ENCODE data around the gene SLC43A2. TPM values are rescaled to one million over a fixed set of nuclear protein-coding genes. Genes with fewer than 3 reads are reported as not detected.
"Not testable (repeated sequence)": the region's sequence is repeated elsewhere in the genome, so short reads cannot be mapped to it uniquely, and the experiment has no call there.

SLC43A2 gene
- total and polyA plus RNA-seq, 2 donors, result 6.8 to 19.6 TPM

GRCh38 chr17:1526876-1527275 is 101.8 kb downstream of the SLC43A2 start:
- WGBS, result 80% methylated on average over 4 of the region's 4 CpGs
- not testable (repeated sequence) for H3K36me3 ChIP-seq (ENCODE audit: insufficient read depth)

GRCh38 chr17:1522626-1523025 is 106.0 kb downstream of the SLC43A2 start:
- DNase-seq (ENCODE audit: extremely low spot score), result no peak
- WGBS, result 95% methylated on average over 5 of the region's 5 CpGs
- no peak overlapping the region for H3K27ac ChIP-seq (ENCODE audit: low read depth)
- no peak overlapping the region for H3K4me3 ChIP-seq (ENCODE audit: low read depth, low read length)
- H3K36me3 ChIP-seq (ENCODE audit: insufficient read depth), result no peaks in the 10 kb centered on the region
- H3K4me1 ChIP-seq (ENCODE audit: insufficient read depth), result no peaks in the 10 kb centered on the region

More at GRCh38 chr17:1526876-1527275, 101.8 kb downstream of the SLC43A2 start:
- H3K27ac ChIP-seq (ENCODE audit: low read depth); DNase-seq (ENCODE audit: extremely low spot score); H3K4me1 ChIP-seq (ENCODE audit: insufficient read depth); H3K4me3 ChIP-seq (ENCODE audit: low read depth, low read length): not testable (repeated sequence)

GRCh38 chr17:1521086-1521640 is 107.5 kb downstream of the SLC43A2 start:
- Histone ChIP-seq H3K4me1 (ENCODE audit: insufficient read depth) (no peaks in the 10 kb centered on the region), H3K4me3 (ENCODE audit: low read depth, low read length) (no peak overlapping the region), H3K27ac (ENCODE audit: low read depth) (no peak overlapping the region), H3K36me3 (ENCODE audit: insufficient read depth) (no peaks in the 10 kb centered on the region)
- WGBS, result 87% methylated on average over 10 of the region's 10 CpGs
- no peak for DNase-seq (ENCODE audit: extremely low spot score)

GRCh38 chr17:1519678-1520077 is 109.0 kb downstream of the SLC43A2 start:
- 88% methylated on average over 7 of the region's 7 CpGs for WGBS
- Histone ChIP-seq H3K36me3 (ENCODE audit: insufficient read depth) (no peaks in the 10 kb centered on the region), H3K4me1 (ENCODE audit: insufficient read depth) (no peaks in the 10 kb centered on the region), H3K27ac (ENCODE audit: low read depth) (no peak overlapping the region), H3K4me3 (ENCODE audit: low read depth, low read length) (no peak overlapping the region)
- no peak for DNase-seq (ENCODE audit: extremely low spot score)

Small RNA genes lying within 50 kb of the gene (small RNA-seq; reads per million reads assigned to genes)
- not detected for gene RN7SL105P

Other genes with a start within 250 kb of the SLC43A2 start
- 167 TPM for gene YWHAE, start 228.6 kb downstream of the SLC43A2 start, total RNA-seq
- 323 TPM for gene YWHAE, start 228.6 kb downstream of the SLC43A2 start, polyA plus RNA-seq
- 91.2 TPM for gene CRK, start 172.6 kb downstream of the SLC43A2 start, total RNA-seq
- 43.3 TPM for gene CRK, start 172.6 kb downstream of the SLC43A2 start, polyA plus RNA-seq
- gene MYO1C, start 136.1 kb downstream of the SLC43A2 start, total RNA-seq, result 76.8 TPM
- 125 TPM for gene MYO1C, start 136.1 kb downstream of the SLC43A2 start, polyA plus RNA-seq
- gene INPP5K, start 112.2 kb downstream of the SLC43A2 start, total RNA-seq, result 29.7 TPM
- gene INPP5K, start 112.2 kb downstream of the SLC43A2 start, polyA plus RNA-seq, result 37.2 TPM
- 11.7 TPM for gene PITPNA, start 66.0 kb downstream of the SLC43A2 start, total RNA-seq
- 42.8 TPM for gene PITPNA, start 66.0 kb downstream of the SLC43A2 start, polyA plus RNA-seq
- gene SCARF1, start 16.9 kb upstream of the SLC43A2 start, total RNA-seq, result 10.7 TPM
- 9.3 TPM for gene SCARF1, start 16.9 kb upstream of the SLC43A2 start, polyA plus RNA-seq
- 6.5 TPM for gene RILP, start 21.0 kb upstream of the SLC43A2 start, total RNA-seq
- 16.1 TPM for gene RILP, start 21.0 kb upstream of the SLC43A2 start, polyA plus RNA-seq
- gene PRPF8, start 56.0 kb upstream of the SLC43A2 start, total RNA-seq, result 107 TPM
- 125 TPM for gene PRPF8, start 56.0 kb upstream of the SLC43A2 start, polyA plus RNA-seq
- gene TLCD2, start 81.5 kb upstream of the SLC43A2 start, total RNA-seq, result 3.8 TPM
- gene TLCD2, start 81.5 kb upstream of the SLC43A2 start, polyA plus RNA-seq, result 4.6 TPM
- 11.8 TPM for gene WDR81, start 95.9 kb upstream of the SLC43A2 start, total RNA-seq
- 37.7 TPM for gene WDR81, start 95.9 kb upstream of the SLC43A2 start, polyA plus RNA-seq
- gene SERPINF2, start 114.0 kb upstream of the SLC43A2 start, total RNA-seq, result 0.37 TPM
- 21.3 TPM for gene SERPINF2, start 114.0 kb upstream of the SLC43A2 start, polyA plus RNA-seq
- 303 TPM for gene SERPINF1, start 133.2 kb upstream of the SLC43A2 start, total RNA-seq
- 701 TPM for gene SERPINF1, start 133.2 kb upstream of the SLC43A2 start, polyA plus RNA-seq
- gene SMYD4, start 201.1 kb upstream of the SLC43A2 start, total RNA-seq, result 14.1 TPM
- 12.8 TPM for gene SMYD4, start 201.1 kb upstream of the SLC43A2 start, polyA plus RNA-seq
- gene RPA1, start 201.2 kb upstream of the SLC43A2 start, total RNA-seq, result 23.9 TPM
- gene RPA1, start 201.2 kb upstream of the SLC43A2 start, polyA plus RNA-seq, result 46.3 TPM